H9 (cell line): ENCODE data around the gene KCNH5. TPM values are rescaled to one million over a fixed set of nuclear protein-coding genes. Genes with fewer than 3 reads are reported as not detected.

Source experiments
- DNase-seq: peaks from one replicate; pipeline ENCODE4 v3.0.0-alpha.2; 2017
- H2AFZ ChIP-seq: one replicate; pipeline ENCODE4 v1.6.1; 2013; ENCODE audit warnings: mild to moderate bottlenecking, low read length, control low read depth, moderate library complexity
- H2AK5ac ChIP-seq: 2 replicates; pipeline ENCODE4 v1.6.1; 2013; ENCODE audit warnings: low read length, control low read depth, mixed read lengths; ENCODE audit not compliant: insufficient read length
- H2BK120ac ChIP-seq: one replicate; pipeline ENCODE4 v1.6.1; 2013; ENCODE audit warnings: low read depth, mild to moderate bottlenecking, low read length, control low read depth, inconsistent platforms; ENCODE audit not compliant: poor library complexity, severe bottlenecking
- H2BK12ac ChIP-seq: 2 replicates; pipeline ENCODE4 v1.6.1; 2013; ENCODE audit warnings: low read length, control low read depth, mixed read lengths, low read depth; ENCODE audit not compliant: insufficient read length
- H2BK15ac ChIP-seq: 2 replicates; pipeline ENCODE4 v1.6.1; 2013; ENCODE audit warnings: low read depth, low read length, control low read depth
- H2BK20ac ChIP-seq: one replicate; pipeline ENCODE4 v1.6.1; 2013; ENCODE audit warnings: low read depth, mild to moderate bottlenecking, low read length, control low read depth, inconsistent platforms; ENCODE audit not compliant: poor library complexity, severe bottlenecking
- H2BK5ac ChIP-seq: 2 replicates; pipeline ENCODE4 v1.6.1; 2013; ENCODE audit warnings: low read length, control low read depth, mixed read lengths; ENCODE audit not compliant: insufficient read length
- H3K14ac ChIP-seq: 2 replicates; pipeline ENCODE4 v1.6.1; 2013; ENCODE audit warnings: low read length, control low read depth; ENCODE audit not compliant: insufficient read depth
- H3K18ac ChIP-seq: 2 replicates; pipeline ENCODE4 v1.6.1; 2013; ENCODE audit warnings: low read depth, mild to moderate bottlenecking, mixed read lengths, low read length, control low read depth; ENCODE audit not compliant: insufficient read length
- H3K23ac ChIP-seq: 2 replicates; pipeline ENCODE4 v1.6.1; 2013; ENCODE audit warnings: low read length, control low read depth, mixed read lengths, low read depth; ENCODE audit not compliant: insufficient read length
- H3K23me2 ChIP-seq: 2 replicates; pipeline ENCODE4 v1.6.1; 2013; ENCODE audit warnings: low read depth, mild to moderate bottlenecking, mixed read lengths, low read length, control low read depth; ENCODE audit not compliant: insufficient read length, poor library complexity, severe bottlenecking
- H3K27ac ChIP-seq: 2 replicates; pipeline ENCODE4 v1.5.1; 2013; ENCODE audit warnings: low read length, control low read depth, mixed read lengths, low read depth; ENCODE audit not compliant: insufficient read length
- H3K27me3 ChIP-seq: 2 replicates; pipeline ENCODE4 v1.6.1; 2013; ENCODE audit warnings: low read length, control low read depth, inconsistent platforms; ENCODE audit not compliant: insufficient read depth
- H3K4ac ChIP-seq: 2 replicates; pipeline ENCODE4 v1.6.1; 2013; ENCODE audit warnings: low read depth, mild to moderate bottlenecking, control low read depth, inconsistent platforms, low read length, moderate library complexity
- H3K4me1 ChIP-seq: 2 replicates; pipeline ENCODE4 v1.6.1; 2013; ENCODE audit warnings: low read length, control low read depth, inconsistent platforms; ENCODE audit not compliant: insufficient read depth
- H3K4me2 ChIP-seq: 2 replicates; pipeline ENCODE4 v1.6.1; 2013; ENCODE audit warnings: low read length, control low read depth, mixed read lengths; ENCODE audit not compliant: insufficient read length, insufficient read depth
- H3K56ac ChIP-seq: 2 replicates; pipeline ENCODE4 v1.6.1; 2013; ENCODE audit warnings: low read depth, mild to moderate bottlenecking, mixed read lengths, low read length, control low read depth; ENCODE audit not compliant: insufficient read length
- H3K79me1 ChIP-seq: 2 replicates; pipeline ENCODE4 v1.6.1; 2013; ENCODE audit warnings: low read depth, mild to moderate bottlenecking, moderate library complexity, low read length, control low read depth, inconsistent platforms; ENCODE audit not compliant: insufficient read depth, poor library complexity, severe bottlenecking
- H3K79me2 ChIP-seq: 2 replicates; pipeline ENCODE4 v1.6.1; 2013; ENCODE audit warnings: low read length, control low read depth, inconsistent platforms; ENCODE audit not compliant: insufficient read depth
- H3K9ac ChIP-seq: 2 replicates; pipeline ENCODE4 v1.6.1; 2013; ENCODE audit warnings: low read length, control low read depth, mixed read lengths; ENCODE audit not compliant: insufficient read length; ENCODE audit errors: extremely low read depth
- H3K9me3 ChIP-seq: one replicate; pipeline ENCODE4 v1.6.1; 2013; ENCODE audit warnings: low read depth, low read length, inconsistent platforms; ENCODE audit not compliant: control insufficient read depth
- H3T11ph ChIP-seq: one replicate; pipeline ENCODE4 v1.6.1; 2013; ENCODE audit warnings: mild to moderate bottlenecking, low read length, control low read depth, inconsistent platforms
- H4K20me1 ChIP-seq: one replicate; pipeline ENCODE4 v1.6.1; 2013; ENCODE audit not compliant: control insufficient read depth, insufficient read length, insufficient read depth
- H4K5ac ChIP-seq: 2 replicates; pipeline ENCODE4 v1.6.1; 2013; ENCODE audit warnings: low read depth, mild to moderate bottlenecking, mixed read lengths, low read length, control low read depth; ENCODE audit not compliant: insufficient read length
- H4K8ac ChIP-seq: replicated peaks from 2 replicates; pipeline ENCODE4 v1.6.1; 2013; ENCODE audit warnings: low read length, control low read depth, mixed read lengths, low read depth; ENCODE audit not compliant: insufficient read length
- H4K91ac ChIP-seq: 2 replicates; pipeline ENCODE4 v1.6.1; 2013; ENCODE audit warnings: low read depth, mild to moderate bottlenecking, moderate library complexity, mixed read lengths, low read length, control low read depth; ENCODE audit not compliant: insufficient read length
- H3K27ac Mint-ChIP-seq, 3 experiments: 2 replicates in 2 of 3; 3 replicates in 1 of 3; pipeline ENCODE4 v1.8.0; 2020 to 2021; ENCODE audit warnings: mixed read lengths in 3 of 3, mild to moderate bottlenecking in 1 of 3, moderate library complexity in 1 of 3
- H3K27me3 Mint-ChIP-seq: 2 replicates; pipeline ENCODE4 v1.8.0; 2021; ENCODE audit warnings: low read depth, mild to moderate bottlenecking, moderate library complexity, mixed read lengths
- H3K36me3 Mint-ChIP-seq, 3 experiments: 2 replicates in 2 of 3; 3 replicates in 1 of 3; pipeline ENCODE4 v1.8.0; 2020 to 2021; ENCODE audit warnings: low read depth in 3 of 3, mixed read lengths in 3 of 3; ENCODE audit not compliant: insufficient read depth in 1 of 3
- H3K4me1 Mint-ChIP-seq, 2 experiments: 2 replicates each; pipeline ENCODE4 v1.8.0; 2020; ENCODE audit warnings: mixed read lengths in 2 of 2
- H3K4me3 Mint-ChIP-seq, 2 experiments: 2 replicates in 1 of 2; 3 replicates in 1 of 2; pipeline ENCODE4 v1.8.0; 2020 to 2021; ENCODE audit warnings: mild to moderate bottlenecking in 2 of 2, mixed read lengths in 2 of 2, moderate library complexity in 1 of 2
- H3K9me3 Mint-ChIP-seq, 2 experiments: 2 replicates in 1 of 2; 3 replicates in 1 of 2; pipeline ENCODE4 v1.8.0; 2020; ENCODE audit warnings: mild to moderate bottlenecking in 2 of 2, mixed read lengths in 2 of 2, moderate library complexity in 1 of 2
- WGBS: extraction: QIAGEN DNeasy Blood & Tissue Kit; methylation state at CpG from one replicate; pipeline ENCODE4 v1.1.7; 2013; ENCODE audit warnings: missing lambda C conversion rate, low lambda C conversion rate, mixed read lengths; ENCODE audit not compliant: insufficient read length; ENCODE audit errors: extremely low coverage; 5-methylcytosine and 5-hydroxymethylcytosine counted together
- total RNA-seq: library from RNA; stranded (reverse); gene quantifications from 2 replicates; pipeline ENCODE4 v1.2.1, GENCODE V29; 2021
- TF ChIP-seq, protein P1 (sequence below): fragments of 200-600 bp; sonication (generic); conservative IDR thresholded peaks from 3 replicates; pipeline ENCODE4 v1.8.0; 2021; ENCODE audit warnings: antibody characterized with exemption, mild to moderate bottlenecking

KCNH5 gene
- total RNA-seq, 1 experiment from 2014 or later, result 0.42 TPM

DNA sequence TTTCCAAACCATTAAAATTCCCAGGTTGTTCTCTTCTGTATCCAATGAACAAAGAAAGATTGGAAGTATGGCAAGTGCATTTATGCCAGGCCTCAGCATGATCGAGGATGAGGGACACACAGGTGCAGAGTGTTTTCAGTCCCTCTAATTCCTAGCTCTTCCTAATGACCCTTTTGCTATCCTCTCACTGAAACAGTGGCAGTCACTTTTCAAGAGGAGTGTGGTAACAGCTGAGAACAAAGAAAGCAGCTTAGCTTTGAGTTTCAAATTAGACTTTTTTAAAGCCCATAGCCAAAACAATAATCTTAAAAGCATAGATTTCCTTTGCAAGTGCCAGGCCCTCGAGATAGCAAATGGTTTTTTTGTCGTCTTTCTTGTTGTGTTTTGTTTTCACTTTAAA, 110.8 kb downstream of the KCNH5 start:
- H2BK120ac ChIP-seq, result no peak overlapping the region
- H2BK12ac ChIP-seq, result no peak overlapping the region
- no peak overlapping the region for H2BK15ac ChIP-seq
- WGBS, result no CpG with 5 or more reads among the region's 3 CpGs
- no peaks in the 10 kb centered on the region; the same call in 1 of the 2 replicates for H3K4me1 ChIP-seq
- Mint-ChIP-seq H3K4me1 (peaks cover 0 to 17% of the 10 kb centered on the region in 2 experiments; a peak in 3 of 4 replicates), H3K36me3 (no peaks in the 10 kb centered on the region), H3K4me3 (no peak overlapping the region), H3K9me3 (no peaks in the 10 kb centered on the region), H3K27me3 (peaks cover 11% of the 10 kb centered on the region), H3K27ac (peak overlapping the region in 1 of 3 experiments; percentile 5; a peak in 1 of 7 replicates)
- no peaks in the 10 kb centered on the region for H4K20me1 ChIP-seq
- no peak overlapping the region for H3K14ac ChIP-seq
- H3K27me3 ChIP-seq, result no peaks in the 10 kb centered on the region
- H4K91ac ChIP-seq, result no peak overlapping the region
- no peaks in the 10 kb centered on the region for H3K9me3 ChIP-seq
- H2AFZ ChIP-seq, result no peak overlapping the region
- H4K5ac ChIP-seq, result no peak overlapping the region
- H2BK20ac ChIP-seq, result no peak overlapping the region
- no peak for DNase-seq
- no peak overlapping the region for H3K56ac ChIP-seq
- TF ChIP-seq, protein P1, sequence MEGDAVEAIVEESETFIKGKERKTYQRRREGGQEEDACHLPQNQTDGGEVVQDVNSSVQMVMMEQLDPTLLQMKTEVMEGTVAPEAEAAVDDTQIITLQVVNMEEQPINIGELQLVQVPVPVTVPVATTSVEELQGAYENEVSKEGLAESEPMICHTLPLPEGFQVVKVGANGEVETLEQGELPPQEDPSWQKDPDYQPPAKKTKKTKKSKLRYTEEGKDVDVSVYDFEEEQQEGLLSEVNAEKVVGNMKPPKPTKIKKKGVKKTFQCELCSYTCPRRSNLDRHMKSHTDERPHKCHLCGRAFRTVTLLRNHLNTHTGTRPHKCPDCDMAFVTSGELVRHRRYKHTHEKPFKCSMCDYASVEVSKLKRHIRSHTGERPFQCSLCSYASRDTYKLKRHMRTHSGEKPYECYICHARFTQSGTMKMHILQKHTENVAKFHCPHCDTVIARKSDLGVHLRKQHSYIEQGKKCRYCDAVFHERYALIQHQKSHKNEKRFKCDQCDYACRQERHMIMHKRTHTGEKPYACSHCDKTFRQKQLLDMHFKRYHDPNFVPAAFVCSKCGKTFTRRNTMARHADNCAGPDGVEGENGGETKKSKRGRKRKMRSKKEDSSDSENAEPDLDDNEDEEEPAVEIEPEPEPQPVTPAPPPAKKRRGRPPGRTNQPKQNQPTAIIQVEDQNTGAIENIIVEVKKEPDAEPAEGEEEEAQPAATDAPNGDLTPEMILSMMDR, result no peak
- no peaks in the 10 kb centered on the region for H3K79me1 ChIP-seq
- no peaks in the 10 kb centered on the region for H3K23me2 ChIP-seq
- no peak overlapping the region for H3K23ac ChIP-seq
- H3K4ac ChIP-seq, result no peak overlapping the region
- H3T11ph ChIP-seq, result no peak overlapping the region
- H3K9ac ChIP-seq, result no peak overlapping the region
- no peak overlapping the region for H3K4me2 ChIP-seq
- H3K27ac ChIP-seq, result no peak overlapping the region
- H3K18ac ChIP-seq, result no peak overlapping the region
- no peak overlapping the region for H2BK5ac ChIP-seq
- no peak overlapping the region for H4K8ac ChIP-seq
- no peak overlapping the region for H2AK5ac ChIP-seq
- H3K79me2 ChIP-seq, result no peaks in the 10 kb centered on the region
